IPS-18c (cell line): Measurements from ENCODE around the gene OR51L1.

ENCODE experiments used
- H3K4me3 ChIP-seq: 2 replicates; pipeline ENCODE4 v1.7.0; 2013; ENCODE audit warnings: low read depth, mild to moderate bottlenecking, low read length, moderate library complexity; ENCODE audit not compliant: insufficient read depth
- H3K9me3 ChIP-seq: one replicate; pipeline ENCODE4 v1.6.1; 2013; ENCODE audit warnings: mild to moderate bottlenecking, low read length, moderate library complexity; ENCODE audit not compliant: control insufficient read depth, insufficient read depth

OR51L1 gene

GRCh38 chr11:5038341-5038740 lies 43.7 kb downstream of the OR51L1 start:
- no peaks in the 10 kb centered on the region for H3K9me3 ChIP-seq
- no peak overlapping the region for H3K4me3 ChIP-seq

DNA sequence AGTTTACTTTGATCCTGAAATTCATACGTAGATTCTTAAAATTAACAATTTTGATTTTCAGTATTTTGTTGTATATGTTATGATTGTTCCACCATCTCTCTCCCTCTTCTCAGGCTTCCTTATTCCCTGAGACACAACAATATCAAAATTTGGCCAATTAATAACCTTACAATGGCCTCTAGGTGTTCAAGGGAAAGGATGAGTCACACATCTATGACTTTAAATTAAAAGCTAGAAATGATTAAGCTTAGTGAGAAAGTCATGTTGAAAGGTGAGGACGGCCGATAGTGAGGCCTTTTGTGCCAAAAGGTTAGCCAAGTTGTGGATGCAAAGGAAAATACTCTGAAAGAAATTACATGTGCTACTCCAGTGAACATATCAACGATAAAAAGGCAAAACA lies 46.2 kb downstream of the OR51L1 start:
- Histone ChIP-seq H3K4me3 (no peak overlapping the region), H3K9me3 (no peaks in the 10 kb centered on the region)

DNA sequence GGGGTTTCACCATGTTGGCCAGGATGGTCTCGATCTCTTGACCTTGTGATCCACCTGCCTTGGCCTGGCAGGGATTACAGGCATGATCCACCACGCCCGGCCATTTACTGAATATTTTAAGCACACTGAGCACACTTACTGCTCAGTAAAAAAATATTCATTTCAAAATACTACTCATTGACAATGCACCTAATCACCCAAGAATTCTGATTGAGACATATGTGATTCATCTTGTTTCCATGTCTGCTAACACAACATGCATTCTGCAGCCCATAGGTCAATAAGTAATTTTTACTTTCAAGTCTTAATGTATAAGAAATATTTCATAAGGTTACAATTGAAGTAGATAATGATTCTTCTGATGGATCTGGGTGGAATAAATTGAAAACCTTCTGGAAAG lies 47.4 kb downstream of the OR51L1 start:
- no peaks in the 10 kb centered on the region for H3K9me3 ChIP-seq
- no peak overlapping the region for H3K4me3 ChIP-seq

DNA sequence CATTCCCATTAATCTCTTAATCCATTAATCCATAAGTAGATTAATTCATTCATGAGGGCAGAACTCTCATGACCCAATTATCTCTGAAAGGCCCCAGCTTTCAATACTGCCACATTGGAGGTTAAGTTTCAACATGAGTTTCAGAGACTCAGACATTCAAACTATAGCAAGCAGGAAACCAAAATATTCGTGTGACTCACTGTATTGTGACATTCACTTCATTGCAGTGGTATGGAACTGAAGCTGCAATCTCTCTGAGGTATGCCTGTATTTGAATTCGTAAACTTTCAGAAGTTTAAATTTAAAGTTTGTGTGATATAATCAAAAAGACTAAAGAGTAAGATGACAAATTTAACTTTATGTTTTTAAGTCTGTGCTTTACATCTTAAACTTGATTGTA lies 48.7 kb downstream of the OR51L1 start:
- Histone ChIP-seq H3K4me3 (no peak overlapping the region), H3K9me3 (no peaks in the 10 kb centered on the region)

- Histone ChIP-seq H3K4me3 (no peak within 1 kb of the TSS), H3K9me3 (no peaks in the 10 kb centered on the region)
Observed at GRCh38 chr11:5046226-5046625, 51.6 kb downstream of the OR51L1 start, which contains the start of gene OR52J3. TSS of gene OR52J3 (plus strand) at chr11:5046526. CDS start at chr11:5046526, 0 bp downstream.

- H3K9me3 ChIP-seq: no peaks in the 10 kb centered on the region
- H3K4me3 ChIP-seq: no peak overlapping the region
Observed at GRCh38 chr11:5046754-5047330, 52.2 kb downstream of the OR51L1 start.
